ENCODE results near the gene DTD1. TPM values are rescaled to one million over a fixed set of nuclear protein-coding genes. Genes with fewer than 3 reads are reported as not detected.

The DTD1 gene
- total RNA-seq, 2 donors from 2014 or later = 15.5 to 16.9 TPM

DNA sequence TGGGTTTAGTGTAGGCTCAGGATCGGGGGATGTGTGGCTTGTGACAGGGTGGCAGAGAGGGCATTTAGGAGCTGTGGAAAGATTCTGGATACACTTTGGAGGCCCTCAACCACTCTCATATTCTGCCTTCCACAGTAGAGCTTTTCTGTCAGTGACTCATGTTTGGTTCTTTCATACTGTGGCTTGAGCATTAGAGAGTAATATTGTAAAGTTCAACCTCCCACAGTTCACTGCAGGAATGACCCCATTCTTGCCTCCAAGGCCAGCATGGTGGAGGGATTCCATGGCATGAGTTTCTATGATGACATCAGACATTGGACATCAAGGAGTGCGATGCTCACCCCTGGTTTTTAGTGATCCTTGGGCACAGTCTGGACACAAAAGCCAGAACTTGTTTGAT lies 50.9 kb downstream of the DTD1 start:
- DNase-seq (ENCODE audit: low spot score) = no peak
- no peaks in the 10 kb centered on the region for H3K9me3 ChIP-seq
- H3K27me3 ChIP-seq = no peaks in the 10 kb centered on the region
- H3K4me1 ChIP-seq = no peaks in the 10 kb centered on the region
- no peak overlapping the region for H3K27ac ChIP-seq
- no peaks in the 10 kb centered on the region for H3K36me3 ChIP-seq
- H3K4me3 ChIP-seq = no peak overlapping the region
- TF ChIP-seq, protein P1, sequence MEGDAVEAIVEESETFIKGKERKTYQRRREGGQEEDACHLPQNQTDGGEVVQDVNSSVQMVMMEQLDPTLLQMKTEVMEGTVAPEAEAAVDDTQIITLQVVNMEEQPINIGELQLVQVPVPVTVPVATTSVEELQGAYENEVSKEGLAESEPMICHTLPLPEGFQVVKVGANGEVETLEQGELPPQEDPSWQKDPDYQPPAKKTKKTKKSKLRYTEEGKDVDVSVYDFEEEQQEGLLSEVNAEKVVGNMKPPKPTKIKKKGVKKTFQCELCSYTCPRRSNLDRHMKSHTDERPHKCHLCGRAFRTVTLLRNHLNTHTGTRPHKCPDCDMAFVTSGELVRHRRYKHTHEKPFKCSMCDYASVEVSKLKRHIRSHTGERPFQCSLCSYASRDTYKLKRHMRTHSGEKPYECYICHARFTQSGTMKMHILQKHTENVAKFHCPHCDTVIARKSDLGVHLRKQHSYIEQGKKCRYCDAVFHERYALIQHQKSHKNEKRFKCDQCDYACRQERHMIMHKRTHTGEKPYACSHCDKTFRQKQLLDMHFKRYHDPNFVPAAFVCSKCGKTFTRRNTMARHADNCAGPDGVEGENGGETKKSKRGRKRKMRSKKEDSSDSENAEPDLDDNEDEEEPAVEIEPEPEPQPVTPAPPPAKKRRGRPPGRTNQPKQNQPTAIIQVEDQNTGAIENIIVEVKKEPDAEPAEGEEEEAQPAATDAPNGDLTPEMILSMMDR (IDR thresholded peaks at IDR 0.05) = no peak

DNA sequence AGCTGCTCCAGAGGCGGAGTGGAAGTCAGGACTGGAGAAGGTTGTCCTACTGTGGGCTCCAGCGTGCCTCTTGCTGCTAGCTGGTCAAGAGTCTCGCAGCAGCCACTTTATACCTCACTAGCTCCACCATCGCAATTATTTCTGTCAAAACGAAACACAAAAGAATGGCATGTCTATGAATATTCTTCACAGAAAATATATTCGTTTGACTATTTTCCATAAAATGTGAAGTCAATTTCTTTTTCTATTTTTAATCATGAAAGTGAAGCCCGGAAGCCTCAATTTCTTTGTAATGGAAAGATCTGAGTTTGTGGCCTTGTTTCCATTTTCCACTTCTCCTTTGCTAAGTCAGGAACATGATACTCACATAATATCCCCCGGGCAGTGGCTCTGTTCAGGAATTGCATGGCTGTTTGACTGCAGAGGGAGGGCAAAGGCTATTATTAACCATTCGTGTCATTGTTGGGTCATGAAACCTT lies 51.7 kb downstream of the DTD1 start:
- Histone ChIP-seq H3K4me3 (no peak overlapping the region), H3K4me1 (no peaks in the 10 kb centered on the region), H3K36me3 (no peaks in the 10 kb centered on the region), H3K27me3 (no peaks in the 10 kb centered on the region), H3K27ac (no peak overlapping the region), H3K9me3 (no peaks in the 10 kb centered on the region)
- no peak for DNase-seq (ENCODE audit: low spot score)
- TF ChIP-seq, protein P1 (IDR thresholded peaks at IDR 0.05) = no peak

- Histone ChIP-seq H3K9me3 (no peaks in the 10 kb centered on the region), H3K4me1 (no peaks in the 10 kb centered on the region), H3K4me3 (no peak overlapping the region), H3K36me3 (no peaks in the 10 kb centered on the region), H3K27ac (no peak overlapping the region), H3K27me3 (no peaks in the 10 kb centered on the region)
- DNase-seq (ENCODE audit: low spot score) = no peak
- TF ChIP-seq, protein P1 (IDR thresholded peaks at IDR 0.05) = no peak
These were observed 57.4 kb downstream of the DTD1 start for GRCh38 chr20:18645196-18645745.

- no peaks in the 10 kb centered on the region for H3K27me3 ChIP-seq
- no peak overlapping the region for H3K4me3 ChIP-seq
- no peaks in the 10 kb centered on the region for H3K9me3 ChIP-seq
- no peaks in the 10 kb centered on the region for H3K36me3 ChIP-seq
- no peak for DNase-seq (ENCODE audit: low spot score)
- TF ChIP-seq, protein P1 (IDR thresholded peaks at IDR 0.05) = no peak
- no peaks in the 10 kb centered on the region for H3K4me1 ChIP-seq
- H3K27ac ChIP-seq = no peak overlapping the region
These were observed 58.0 kb downstream of the DTD1 start for GRCh38 chr20:18645851-18646250.

- no peak for DNase-seq (ENCODE audit: low spot score)
- no peaks in the 10 kb centered on the region for H3K27me3 ChIP-seq
- no peaks in the 10 kb centered on the region for H3K4me1 ChIP-seq
- H3K36me3 ChIP-seq = no peaks in the 10 kb centered on the region
- H3K9me3 ChIP-seq = no peaks in the 10 kb centered on the region
- H3K4me3 ChIP-seq = no peak overlapping the region
- H3K27ac ChIP-seq = no peak overlapping the region
- TF ChIP-seq, protein P1 (IDR thresholded peaks at IDR 0.05) = no peak
These were observed 59.9 kb downstream of the DTD1 start for GRCh38 chr20:18647777-18648176.

- TF ChIP-seq, protein P1 (IDR thresholded peaks at IDR 0.05) = no peak
These were observed 62.4 kb downstream of the DTD1 start for GRCh38 chr20:18650224-18650623.

More at GRCh38 chr20:18650224-18650623, 62.4 kb downstream of the DTD1 start:
- DNase-seq (ENCODE audit: low spot score) = no peak
- no peaks in the 10 kb centered on the region for H3K4me1 ChIP-seq
- H3K27ac ChIP-seq = no peak overlapping the region
- no peaks in the 10 kb centered on the region for H3K27me3 ChIP-seq
- no peaks in the 10 kb centered on the region for H3K9me3 ChIP-seq
- H3K36me3 ChIP-seq = no peaks in the 10 kb centered on the region
- H3K4me3 ChIP-seq = no peak overlapping the region
